Measurements from ENCODE around the gene CGN. TPM values are rescaled to one million over a fixed set of nuclear protein-coding genes. Genes with fewer than 3 reads are reported as not detected.

Gene CGN
- total RNA-seq, 2 donors from 2014 or later, result 2.3 TPM; not detected in 1

DNA sequence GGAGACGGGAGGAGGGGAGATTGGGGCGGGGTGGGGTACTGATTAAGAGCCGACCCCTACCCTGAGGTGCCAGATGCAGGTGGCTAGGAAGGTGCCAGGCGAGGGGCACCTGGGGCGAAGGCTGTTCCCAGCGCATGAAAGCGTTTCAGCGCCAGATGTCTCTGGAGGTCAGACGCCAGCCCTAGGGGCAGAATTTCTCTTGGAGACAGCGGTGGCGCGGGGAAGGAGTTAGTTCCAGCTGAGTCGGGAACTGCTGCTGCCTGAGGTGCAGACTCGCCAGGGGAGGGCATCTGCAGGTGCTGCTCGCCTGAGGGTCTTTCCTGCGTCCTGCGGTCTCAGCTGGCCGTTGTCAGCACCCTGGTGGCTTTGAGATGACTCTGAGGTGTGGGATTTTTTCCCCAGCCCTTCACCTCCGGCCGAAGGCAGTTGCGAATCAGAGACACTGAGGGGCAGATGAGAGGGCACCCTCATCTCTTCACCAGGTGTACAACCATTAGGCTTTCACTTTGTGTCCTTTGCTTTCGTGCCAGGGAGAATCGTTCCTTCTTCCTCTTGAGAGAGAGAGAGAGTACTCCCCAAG is 539 bp downstream of the CGN start:
- ATAC-seq (ENCODE audit: insufficient number of reproducible peaks, low FRiP score, low read depth) (no peak), DNase-seq (ENCODE audit: low spot score) (no peak)
- no peak overlapping the region for H3K27ac ChIP-seq
- peaks cover 8 to 24% of the 10 kb centered on the region in 2 donors for H3K4me1 ChIP-seq (ENCODE audit: control insufficient read depth in 1 of 2, low read depth in 2 of 2)
- H3K4me3 ChIP-seq, result peak overlapping the region; percentile 88
- H3K9me3 ChIP-seq, result no peaks in the 10 kb centered on the region
- no peaks in the 10 kb centered on the region for H3K36me3 ChIP-seq
- TF ChIP-seq, protein P1, sequence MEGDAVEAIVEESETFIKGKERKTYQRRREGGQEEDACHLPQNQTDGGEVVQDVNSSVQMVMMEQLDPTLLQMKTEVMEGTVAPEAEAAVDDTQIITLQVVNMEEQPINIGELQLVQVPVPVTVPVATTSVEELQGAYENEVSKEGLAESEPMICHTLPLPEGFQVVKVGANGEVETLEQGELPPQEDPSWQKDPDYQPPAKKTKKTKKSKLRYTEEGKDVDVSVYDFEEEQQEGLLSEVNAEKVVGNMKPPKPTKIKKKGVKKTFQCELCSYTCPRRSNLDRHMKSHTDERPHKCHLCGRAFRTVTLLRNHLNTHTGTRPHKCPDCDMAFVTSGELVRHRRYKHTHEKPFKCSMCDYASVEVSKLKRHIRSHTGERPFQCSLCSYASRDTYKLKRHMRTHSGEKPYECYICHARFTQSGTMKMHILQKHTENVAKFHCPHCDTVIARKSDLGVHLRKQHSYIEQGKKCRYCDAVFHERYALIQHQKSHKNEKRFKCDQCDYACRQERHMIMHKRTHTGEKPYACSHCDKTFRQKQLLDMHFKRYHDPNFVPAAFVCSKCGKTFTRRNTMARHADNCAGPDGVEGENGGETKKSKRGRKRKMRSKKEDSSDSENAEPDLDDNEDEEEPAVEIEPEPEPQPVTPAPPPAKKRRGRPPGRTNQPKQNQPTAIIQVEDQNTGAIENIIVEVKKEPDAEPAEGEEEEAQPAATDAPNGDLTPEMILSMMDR (IDR thresholded peaks at IDR 0.05), result no peak
- no peaks in the 10 kb centered on the region for H3K27me3 ChIP-seq (replicated peaks; ENCODE audit: insufficient read depth)

DNA sequence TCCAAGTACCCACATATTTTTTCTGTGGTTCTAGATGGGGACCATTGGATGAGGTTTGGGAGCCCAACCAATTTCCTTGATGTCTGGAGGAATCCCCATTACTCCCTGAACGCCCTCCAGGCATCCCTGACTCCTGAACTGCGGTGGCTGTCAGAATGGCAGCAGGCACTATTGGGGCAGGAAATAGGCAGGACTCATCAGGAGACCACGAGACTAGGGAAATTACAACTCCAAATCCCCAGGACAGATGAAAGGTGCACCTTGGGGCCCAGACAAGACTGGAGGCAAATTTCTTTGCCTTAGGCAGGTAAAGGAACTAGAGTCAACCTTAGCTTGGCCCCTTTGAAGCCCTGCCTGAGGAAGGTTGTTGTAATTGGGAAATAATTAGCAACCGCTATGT is 1.1 kb downstream of the CGN start:
- TF ChIP-seq, protein P1 (IDR thresholded peaks at IDR 0.05), result no peak
- H3K4me3 ChIP-seq, result peak overlapping the region; percentile 88

GRCh38 chr1:151512801-151513625 is 1.8 kb downstream of the CGN start:
- DNase-seq (ENCODE audit: low spot score), result no peak
- TF ChIP-seq, protein P1 (IDR thresholded peaks at IDR 0.05), result no peak

More for the DNA sequence above, 1.1 kb downstream of the CGN start:
- H3K36me3 ChIP-seq, result no peaks in the 10 kb centered on the region
- no peak overlapping the region for H3K27ac ChIP-seq
- DNase-seq (ENCODE audit: low spot score) (no peak), ATAC-seq (ENCODE audit: insufficient number of reproducible peaks, low FRiP score, low read depth) (no peak)
- no peaks in the 10 kb centered on the region for H3K27me3 ChIP-seq (replicated peaks; ENCODE audit: insufficient read depth)
- H3K4me1 ChIP-seq (ENCODE audit: control insufficient read depth in 1 of 2, low read depth in 2 of 2), result peaks cover 8 to 24% of the 10 kb centered on the region in 2 donors
- no peaks in the 10 kb centered on the region for H3K9me3 ChIP-seq

GRCh38 chr1:151513626-151514121 is 2.5 kb downstream of the CGN start:
- peaks cover 8 to 24% of the 10 kb centered on the region in 2 donors for H3K4me1 ChIP-seq (ENCODE audit: control insufficient read depth in 1 of 2, low read depth in 2 of 2)
- ATAC-seq (ENCODE audit: insufficient number of reproducible peaks, low FRiP score, low read depth), result no peak
- no peaks in the 10 kb centered on the region for H3K27me3 ChIP-seq (replicated peaks; ENCODE audit: insufficient read depth)
- no peak overlapping the region for H3K4me3 ChIP-seq
- no peak overlapping the region for H3K27ac ChIP-seq
- DNase-seq (ENCODE audit: low spot score), result no peak
- H3K9me3 ChIP-seq, result no peaks in the 10 kb centered on the region
- no peaks in the 10 kb centered on the region for H3K36me3 ChIP-seq
- TF ChIP-seq, protein P1 (IDR thresholded peaks at IDR 0.05), result no peak

More at GRCh38 chr1:151512801-151513625, 1.8 kb downstream of the CGN start:
- no peaks in the 10 kb centered on the region for H3K9me3 ChIP-seq
- H3K27me3 ChIP-seq (replicated peaks; ENCODE audit: insufficient read depth), result no peaks in the 10 kb centered on the region
- H3K4me1 ChIP-seq (ENCODE audit: control insufficient read depth in 1 of 2, low read depth in 2 of 2), result peaks cover 8 to 24% of the 10 kb centered on the region in 2 donors
- no peak overlapping the region for H3K4me3 ChIP-seq
- H3K27ac ChIP-seq, result no peak overlapping the region
- no peak for ATAC-seq (ENCODE audit: insufficient number of reproducible peaks, low FRiP score, low read depth)
- no peaks in the 10 kb centered on the region for H3K36me3 ChIP-seq

DNA sequence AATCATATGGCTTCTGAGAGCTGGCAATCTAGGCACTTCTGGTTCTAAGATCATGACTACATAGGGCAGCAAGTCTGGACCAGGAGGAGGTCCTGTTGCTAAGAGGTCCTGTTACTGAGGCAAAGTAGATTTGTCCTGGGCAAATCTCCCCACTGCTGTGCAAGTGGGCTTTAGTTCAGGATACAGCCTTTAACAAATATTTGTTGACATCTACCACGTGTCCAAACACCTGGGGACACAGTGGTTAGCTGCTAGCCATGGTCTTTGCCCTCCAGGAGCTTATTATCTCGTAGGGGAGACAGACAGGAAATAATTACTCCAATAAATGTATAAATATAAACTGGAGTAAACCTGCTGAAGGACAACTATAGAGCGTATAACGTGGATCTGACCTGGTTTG is 3.2 kb downstream of the CGN start:
- DNase-seq (ENCODE audit: low spot score) (no peak), ATAC-seq (ENCODE audit: insufficient number of reproducible peaks, low FRiP score, low read depth) (no peak)
- H3K27ac ChIP-seq, result no peak overlapping the region
- H3K9me3 ChIP-seq, result no peaks in the 10 kb centered on the region
- peaks cover 8 to 24% of the 10 kb centered on the region in 2 donors for H3K4me1 ChIP-seq (ENCODE audit: control insufficient read depth in 1 of 2, low read depth in 2 of 2)
- H3K36me3 ChIP-seq, result no peaks in the 10 kb centered on the region
- no peaks in the 10 kb centered on the region for H3K27me3 ChIP-seq (replicated peaks; ENCODE audit: insufficient read depth)
- TF ChIP-seq, protein P1 (IDR thresholded peaks at IDR 0.05), result no peak
- no peak overlapping the region for H3K4me3 ChIP-seq

Measured in thoracic aorta (tissue), 2 donors.